ENCODE results near the gene NEGR1. TPM values are rescaled to one million over a fixed set of nuclear protein-coding genes. Genes with fewer than 3 reads are reported as not detected.

The NEGR1 gene
- total and polyA plus RNA-seq, 2 experiments from 2014 or later, result 0.57 to 0.94 TPM

- Histone ChIP-seq H3K27me3 (ENCODE audit: insufficient read depth) (no peaks in the 10 kb centered on the region), H3K79me2 (replicated peaks; ENCODE audit: insufficient read depth) (no peaks in the 10 kb centered on the region), H3K4me1 (ENCODE audit: insufficient read depth) (no peaks in the 10 kb centered on the region), H3K9me2 (ENCODE audit: insufficient read depth) (no peaks in the 10 kb centered on the region), H3K27ac (ENCODE audit: low read depth) (no peak overlapping the region), H4K20me1 (replicated peaks; ENCODE audit: insufficient read depth) (no peaks in the 10 kb centered on the region), H2AFZ (no peak overlapping the region), H3K4me3 (no peak overlapping the region), H3K4me2 (no peak overlapping the region), H3K36me3 (ENCODE audit: insufficient read depth) (no peaks in the 10 kb centered on the region), H3F3A (replicated peaks; ENCODE audit: low read depth) (no peaks in the 10 kb centered on the region)
- Mint-ChIP-seq H3K27me3 (ENCODE audit: insufficient read depth, low read depth, poor library complexity) (no peaks in the 10 kb centered on the region), H3K36me3 (ENCODE audit: low read depth) (no peaks in the 10 kb centered on the region), H3K4me3 (no peak overlapping the region), H3K9me3 (no peaks in the 10 kb centered on the region), H3K27ac (no peak overlapping the region), H3K4me1 (peaks cover 4% of the 10 kb centered on the region)
- ATAC-seq, result no peak
- no peak for DNase-seq (ENCODE audit: low spot score)
- TF ChIP-seq POLR2AphosphoS5 (IDR thresholded peaks at IDR 0.05; ENCODE audit: low read depth) (no peak), ZNF462 (CRISPR knock-in tag; IDR thresholded peaks at IDR 0.05) (no peak), NANOG (IDR thresholded peaks at IDR 0.05; ENCODE audit: borderline replicate concordance) (no peak), ZNF114 (CRISPR knock-in tag; IDR thresholded peaks at IDR 0.05) (no peak), EZH2 (IDR thresholded peaks at IDR 0.05; ENCODE audit: low read depth, unreplicated experiment) (no peak), CTCF (conservative IDR thresholded peaks at IDR 0.05; ENCODE audit: low read depth in 2 of 2) (no peak), STAT1 (IDR thresholded peaks at IDR 0.05; ENCODE audit: unreplicated experiment) (no peak), ZNF331 (CRISPR knock-in tag; IDR thresholded peaks at IDR 0.05; ENCODE audit: low read depth) (no peak), ETS1 (IDR thresholded peaks at IDR 0.05) (no peak), REST (IDR thresholded peaks at IDR 0.05; ENCODE audit: unreplicated experiment) (no peak)
Observed at GRCh38 chr1:71950579-71950978, 331.8 kb downstream of the NEGR1 start.

Data from GM23338 (cell line).